Stimulated activated CD4-positive, alpha-beta T cell treated with anti-CD3 and anti-CD28 coated beads, Interleukin-4, amount 100 ng/mL, for 1 hour (primary cell): ENCODE results near the gene APCDD1L.

Experiments used
- DNase-seq: peaks from one replicate; pipeline ENCODE4 v3.0.0-alpha.2; 2020

The APCDD1L gene

DNA sequence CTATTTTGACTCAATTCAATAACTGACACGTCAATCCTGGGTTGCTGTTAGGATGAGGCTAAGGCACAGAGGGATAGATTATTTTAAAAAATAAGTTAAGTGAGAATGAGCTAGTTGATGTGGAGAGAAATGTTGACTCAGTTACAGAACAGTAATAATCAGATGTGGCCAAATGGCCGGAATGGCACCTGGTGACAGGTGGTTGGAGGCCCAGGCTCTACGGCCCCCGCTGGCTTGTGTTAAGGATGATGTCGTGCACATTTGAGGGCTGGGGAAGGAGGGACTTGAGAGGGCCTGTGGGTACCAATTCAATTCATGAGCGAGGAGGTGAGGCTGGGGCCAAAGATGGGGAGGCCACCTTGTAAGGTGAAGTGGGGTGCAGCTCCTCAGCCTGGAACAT, 31.7 kb downstream of the APCDD1L start:
- DNase-seq = no peak

DNA sequence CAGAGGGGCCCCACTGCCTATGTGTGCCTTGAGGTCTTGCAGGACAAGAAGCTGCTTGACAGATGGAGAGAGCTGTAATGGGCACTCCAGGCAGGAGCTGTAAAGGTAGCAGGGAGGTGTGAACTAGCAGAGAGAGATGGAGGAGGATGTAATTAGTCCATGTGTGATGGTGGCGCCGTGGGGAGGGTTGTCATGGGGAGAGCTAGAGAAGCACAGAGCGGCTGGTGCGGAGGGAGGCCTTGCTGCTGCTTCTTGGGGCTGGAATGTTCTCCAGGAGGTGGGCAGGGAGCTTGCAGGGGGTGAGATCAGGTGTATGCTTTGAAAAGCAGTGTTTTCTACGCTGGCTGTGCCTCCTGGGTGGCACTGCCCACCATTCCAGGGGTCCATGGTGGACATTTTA, 32.1 kb downstream of the APCDD1L start:
- no peak for DNase-seq

DNA sequence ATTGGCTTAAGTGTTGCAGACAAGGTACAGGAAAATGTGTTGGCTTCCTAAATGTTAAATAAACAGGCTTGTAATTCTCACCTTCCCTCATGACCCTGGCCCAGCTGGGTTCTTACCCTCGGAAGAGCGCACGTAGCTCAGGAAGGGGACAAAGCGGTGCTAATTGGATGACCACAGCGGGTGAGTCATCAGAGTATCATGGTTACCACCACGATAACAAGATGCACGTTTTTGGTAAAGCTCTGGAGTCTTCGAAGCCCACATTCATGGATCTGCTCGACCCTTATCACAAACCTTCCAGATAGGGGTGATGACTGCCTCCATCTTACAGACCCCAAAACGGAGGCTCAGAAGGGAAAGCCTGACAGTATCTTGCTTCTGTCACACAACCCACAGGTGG, 32.8 kb downstream of the APCDD1L start:
- no peak for DNase-seq

GRCh38 chr20:58481481-58482021, 33.6 kb downstream of the APCDD1L start:
- peak; percentile 52 for DNase-seq

DNA sequence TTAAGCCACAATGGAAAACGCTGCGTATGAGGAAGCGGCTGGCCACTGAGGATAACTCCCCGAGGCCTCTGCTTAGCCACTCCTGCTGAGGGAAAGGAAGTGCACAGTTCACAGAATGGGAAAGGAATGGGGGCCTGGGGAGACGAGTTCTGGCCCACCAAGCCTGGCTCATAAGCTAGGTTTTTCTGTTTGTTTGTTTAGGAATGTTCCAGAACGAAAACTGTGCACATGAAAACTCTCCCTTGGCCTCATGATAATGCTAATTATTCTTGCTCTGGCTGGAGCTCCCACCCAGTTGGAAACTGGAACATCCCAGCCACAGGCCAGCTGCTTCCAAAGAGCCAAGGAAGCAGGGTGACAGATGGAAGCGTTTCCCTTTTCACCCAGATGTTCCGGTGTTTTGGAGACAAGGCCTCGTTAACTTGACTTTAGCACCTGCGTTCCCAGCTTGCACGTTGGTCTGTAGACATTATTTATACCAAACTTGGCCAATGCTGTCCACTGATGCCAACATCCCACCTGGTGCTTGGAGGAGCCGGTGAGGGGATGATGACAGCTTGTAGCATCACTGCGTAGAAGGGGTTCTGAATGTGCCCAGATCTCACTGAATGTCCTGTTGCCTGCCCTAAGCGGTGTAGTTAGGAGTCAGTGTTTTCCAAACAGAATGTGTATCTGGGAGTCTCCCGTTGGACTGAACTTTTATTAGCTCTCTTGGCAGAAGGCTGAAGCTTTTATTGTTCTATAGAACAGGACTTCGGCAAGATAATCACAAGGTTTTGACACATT, 34.5 kb downstream of the APCDD1L start:
- DNase-seq = no peak

DNA sequence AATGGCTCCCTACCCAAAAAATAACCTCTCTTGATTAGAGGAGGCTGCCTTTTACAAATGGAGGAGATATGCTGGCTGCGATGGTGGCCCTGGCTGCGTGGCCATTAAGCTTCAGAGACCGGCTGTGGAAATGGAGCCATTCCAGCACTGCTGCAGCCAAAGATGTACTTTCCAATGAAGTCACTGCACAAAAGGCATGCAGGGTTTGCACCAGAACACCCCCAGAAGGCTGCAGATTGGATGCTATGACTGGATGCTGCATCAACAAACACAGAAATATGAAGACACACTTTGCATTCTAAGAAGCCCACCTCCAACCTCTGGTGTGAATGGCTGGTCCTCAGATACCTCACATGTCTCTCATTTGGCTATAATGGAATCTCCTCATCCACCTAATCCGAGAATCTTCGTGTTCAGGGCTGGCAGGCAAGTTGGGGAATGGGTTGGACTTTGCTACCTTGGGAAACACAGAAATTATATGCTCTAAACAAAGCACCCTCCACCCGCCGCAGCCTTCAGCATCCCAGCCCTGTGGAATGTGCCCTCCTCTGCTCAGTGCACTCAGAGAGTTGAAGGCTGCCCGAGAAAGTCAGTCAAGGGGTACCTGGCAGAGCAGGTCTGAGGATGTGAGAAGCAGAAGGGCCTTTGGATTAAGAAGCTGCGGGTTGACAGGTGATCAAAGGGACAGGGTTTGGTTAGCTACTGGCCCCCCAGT, 35.3 kb downstream of the APCDD1L start:
- DNase-seq = no peak

GRCh38 chr20:58478141-58478805, 36.9 kb downstream of the APCDD1L start:
- no peak for DNase-seq

DNA sequence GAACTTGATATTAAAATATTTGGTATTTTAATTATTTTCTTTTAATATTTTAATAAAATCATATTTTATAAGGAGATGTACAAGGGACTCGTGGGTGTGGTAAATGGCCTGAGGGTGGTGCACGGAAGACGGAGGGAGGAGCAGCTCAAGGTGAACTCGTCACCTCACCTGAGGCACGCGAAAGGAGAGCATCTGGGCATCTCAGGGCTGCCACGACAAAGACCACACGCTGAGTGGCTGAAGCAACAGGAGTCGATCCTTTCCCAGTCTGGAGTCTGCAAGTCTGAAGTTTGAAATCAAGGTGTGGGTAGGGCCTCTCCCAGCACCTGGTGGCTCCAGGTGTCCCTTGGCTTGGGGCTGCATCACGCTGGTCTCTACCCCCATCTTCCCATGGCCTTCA, 39.7 kb downstream of the APCDD1L start:
- DNase-seq = no peak

DNA sequence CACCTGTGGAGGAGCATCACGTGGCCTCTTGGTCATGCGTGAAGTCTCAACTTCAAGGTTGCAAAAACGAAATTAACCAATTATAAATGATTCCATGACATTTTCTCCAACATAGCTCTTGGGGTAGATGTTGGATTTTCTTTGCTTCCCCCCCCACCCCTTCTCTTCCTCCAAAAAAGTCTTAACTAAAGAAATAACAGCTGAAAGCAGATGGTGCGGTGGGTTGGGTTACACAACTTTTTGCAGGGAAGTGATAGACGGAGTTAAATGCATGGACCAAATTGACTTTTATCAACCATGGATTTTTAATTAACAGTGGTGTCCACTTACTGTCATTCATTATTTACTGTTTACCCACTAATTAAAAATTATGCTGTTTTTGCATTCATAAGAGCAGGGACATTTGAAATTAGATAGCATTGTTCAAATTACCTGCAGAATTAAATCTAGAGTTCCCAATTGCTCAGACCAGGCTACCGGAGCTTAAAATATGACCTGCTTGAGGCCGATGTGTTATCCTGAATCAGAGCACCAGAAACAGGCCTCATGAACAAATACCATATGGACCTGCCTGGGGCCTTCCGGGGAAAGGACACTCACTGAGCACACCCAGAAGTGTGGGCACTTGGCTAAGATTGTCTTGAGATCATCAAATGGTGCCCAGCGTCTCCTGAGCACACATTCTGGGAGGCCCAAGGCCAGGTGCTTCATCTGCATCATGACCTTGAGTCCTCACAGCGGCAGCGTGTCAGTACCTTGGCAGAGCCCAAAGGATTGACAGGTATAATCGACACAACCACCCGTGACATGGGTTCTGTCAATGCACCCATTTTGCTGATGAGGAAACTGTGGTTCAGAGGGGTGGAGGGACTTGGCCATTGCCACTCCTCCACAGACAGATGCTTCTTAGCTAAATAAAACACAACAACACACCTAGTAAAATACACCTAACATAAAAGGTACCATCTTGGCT, 41.5 kb downstream of the APCDD1L start:
- DNase-seq = no peak

DNA sequence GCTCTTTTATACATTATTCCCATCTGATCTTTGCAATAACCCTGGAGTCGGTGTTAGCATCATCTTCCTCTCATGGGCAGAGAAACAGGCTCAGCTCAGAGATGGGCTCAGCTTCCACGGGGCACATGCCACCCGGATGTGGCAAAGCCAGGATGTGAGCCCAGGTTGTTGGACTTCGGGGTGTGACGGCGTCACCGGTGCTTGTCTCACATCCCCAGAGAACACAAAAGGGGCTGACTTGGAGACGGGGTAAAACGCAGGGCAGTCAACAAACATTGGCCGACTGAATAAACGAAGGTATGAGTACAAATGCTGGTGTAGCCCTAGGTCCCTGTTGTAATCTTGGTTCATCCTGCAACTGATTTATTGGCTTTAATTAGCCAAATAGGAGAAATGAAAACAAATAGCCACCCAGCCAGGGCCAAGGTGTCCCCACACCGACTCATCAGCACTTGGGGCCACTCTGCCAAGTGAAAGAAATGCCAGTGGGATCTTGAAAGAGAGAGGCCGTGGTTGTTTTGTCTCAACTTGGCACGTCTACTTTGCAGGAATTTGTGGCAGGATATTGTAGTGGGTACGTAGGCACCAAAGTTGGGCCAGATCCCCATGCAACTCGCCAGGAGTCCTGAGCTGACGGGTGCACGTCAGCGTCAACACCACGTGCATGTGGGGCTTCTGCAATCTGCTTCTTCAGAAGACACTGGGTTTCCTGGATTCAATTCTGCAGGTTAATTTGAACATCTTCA, 42.8 kb downstream of the APCDD1L start:
- no peak for DNase-seq

DNA sequence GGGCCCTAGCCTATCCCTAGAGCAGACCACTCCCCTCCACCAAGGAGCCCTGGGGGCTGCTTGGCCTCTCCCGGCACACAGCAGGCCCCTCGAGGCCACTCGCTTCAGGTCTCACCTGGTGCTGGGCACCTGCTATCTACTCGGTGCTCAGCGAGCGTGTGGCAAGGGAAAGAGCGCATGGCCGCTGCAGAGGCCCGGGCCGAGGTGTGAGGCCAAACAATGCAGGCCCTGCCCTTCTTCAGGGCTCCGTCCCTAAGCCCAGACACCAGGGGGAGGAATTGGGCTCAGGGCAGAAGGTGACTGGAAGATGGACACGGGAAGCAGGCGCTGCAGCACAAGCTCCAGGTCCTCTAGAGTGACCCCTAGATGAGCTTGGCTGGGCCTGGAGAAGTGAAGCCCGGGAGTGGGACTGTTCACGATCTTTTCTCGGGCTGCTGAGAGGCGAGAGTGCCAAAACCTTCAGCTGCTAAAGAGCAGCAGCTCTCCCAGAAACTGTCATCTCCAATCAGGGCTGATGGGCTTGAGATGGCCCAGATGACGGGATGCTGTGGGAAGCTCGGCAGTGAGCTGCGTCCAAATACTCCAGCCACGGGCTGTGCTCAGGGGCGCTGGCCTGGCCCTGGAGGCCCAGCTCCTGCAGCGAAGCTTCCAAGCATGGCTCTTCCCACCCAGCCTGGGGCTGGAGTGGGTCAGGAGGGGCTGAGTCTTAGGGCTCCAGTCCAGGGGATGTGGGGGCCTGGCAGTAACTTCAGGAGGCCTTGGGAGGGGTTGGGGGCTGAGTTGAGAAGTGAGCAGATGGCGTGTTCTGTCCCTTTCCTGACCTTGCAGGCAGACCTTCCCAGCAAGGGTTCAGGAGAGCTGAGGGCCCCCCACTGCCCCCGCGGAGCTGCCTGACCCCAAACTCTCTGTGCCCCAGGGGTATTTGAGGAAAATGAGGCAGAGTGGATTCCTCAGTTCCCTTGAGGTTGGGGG, 43.7 kb downstream of the APCDD1L start:
- DNase-seq = no peak

DNA sequence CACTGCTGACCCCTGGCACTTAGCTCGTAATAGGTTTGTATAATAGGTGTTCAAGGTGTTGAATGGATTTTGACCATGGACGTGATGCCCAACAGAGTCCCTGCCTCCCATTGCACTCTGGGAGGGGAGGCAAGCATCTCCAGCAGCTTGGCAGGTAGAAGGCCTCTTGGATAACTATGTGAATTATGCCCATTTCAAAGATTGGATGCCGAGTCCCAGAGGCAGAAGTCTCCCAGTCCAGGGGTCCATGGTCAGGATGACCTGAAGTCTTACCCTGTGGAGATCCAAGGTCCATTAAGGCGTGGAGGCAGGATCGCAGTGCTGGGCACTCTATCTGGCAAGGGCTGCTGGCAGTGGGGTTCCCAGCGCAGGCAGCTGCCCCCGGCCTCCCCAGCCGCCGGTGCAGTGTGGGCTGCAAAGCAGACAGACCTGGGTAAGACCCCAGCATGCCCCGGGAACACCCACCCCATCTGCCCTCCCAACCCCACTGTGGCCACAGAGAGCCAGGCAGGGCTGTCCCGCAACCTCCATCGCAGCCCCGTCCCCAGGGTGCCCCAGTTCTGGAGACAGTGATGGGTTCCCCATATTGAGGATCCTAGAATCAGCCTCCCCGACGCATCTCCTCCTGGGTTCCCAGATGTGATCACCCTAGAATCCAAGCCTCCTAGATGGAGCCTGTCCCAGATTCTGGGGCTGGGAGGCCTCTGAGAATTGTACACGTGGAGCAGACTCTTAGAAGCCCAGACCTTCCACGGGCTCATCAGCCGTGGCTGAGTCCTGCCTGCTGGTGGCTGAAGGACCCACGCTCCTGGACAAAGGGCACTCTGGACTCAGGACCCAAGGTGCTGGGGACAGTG, 44.6 kb downstream of the APCDD1L start:
- DNase-seq = no peak

DNA sequence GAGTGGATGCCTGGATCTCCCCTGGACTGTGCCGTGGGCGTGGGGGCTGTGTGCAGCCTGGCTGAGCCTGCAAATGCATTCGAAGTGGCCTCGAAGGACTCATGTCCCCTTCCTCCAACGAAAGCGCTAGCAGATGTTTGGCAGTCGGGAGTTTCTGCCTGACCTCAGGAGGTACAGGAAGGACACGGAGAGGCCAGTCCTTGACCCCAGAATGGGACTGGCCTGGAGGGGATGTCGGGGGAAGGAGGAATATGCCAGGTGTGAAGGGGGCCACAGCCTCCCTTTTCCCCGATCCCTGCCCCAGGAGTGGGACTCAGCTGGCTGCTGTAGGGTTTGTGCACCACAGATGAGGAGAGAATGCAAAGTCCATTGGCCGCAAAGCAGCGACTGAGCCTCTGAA, 45.6 kb downstream of the APCDD1L start:
- DNase-seq = no peak

GRCh38 chr20:58467572-58468527, 47.3 kb downstream of the APCDD1L start:
- DNase-seq = no peak

- no peak for DNase-seq
These were observed 48.2 kb downstream of the APCDD1L start for GRCh38 chr20:58466729-58467571.

DNA sequence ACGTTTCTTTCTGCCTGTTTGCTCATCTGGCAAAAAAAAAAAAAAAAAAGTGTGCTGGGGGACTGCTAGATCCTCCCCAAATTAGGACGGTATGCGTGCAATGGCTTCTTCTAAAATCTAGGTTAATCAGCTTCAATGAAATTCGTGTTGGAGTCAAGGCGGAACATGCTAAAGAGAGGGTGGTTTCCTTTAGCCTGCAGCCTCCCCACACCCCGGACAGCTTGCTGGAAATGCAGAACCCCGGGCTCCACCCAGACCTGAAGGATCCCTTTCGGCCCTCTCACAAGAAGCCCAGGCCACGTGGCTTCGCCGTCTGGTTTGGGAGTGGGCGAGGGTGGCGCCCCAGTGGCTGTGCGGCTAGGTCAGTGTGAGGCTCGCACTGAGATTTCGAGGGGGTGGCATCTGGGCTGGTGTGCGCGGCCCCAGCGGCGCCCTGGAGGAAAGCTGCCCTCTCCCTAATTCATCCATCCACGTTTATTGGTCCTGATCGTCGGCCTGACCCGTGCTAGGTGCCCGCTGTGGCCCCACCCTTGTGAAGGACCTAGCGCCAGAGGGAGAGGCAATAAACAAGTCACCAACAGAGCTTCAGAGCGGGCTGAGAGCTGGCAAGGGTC, 49.0 kb downstream of the APCDD1L start:
- no peak for DNase-seq

- no peak for DNase-seq
These were observed 50.4 kb downstream of the APCDD1L start for GRCh38 chr20:58464838-58465237.
